A549 (cell line): ENCODE data around the gene SMO.

Experiments
- BHLHE40 ChIP-seq: IDR thresholded peaks from 2 replicates; pipeline ENCODE4 v1.6.1; 2012; ENCODE audit warnings: low read depth, low read length, inconsistent platforms
- CTCF ChIP-seq: fragments of >200 bp; sonication (Bioruptor Twin); formaldehyde crosslinking; IDR thresholded peaks from 3 replicates; pipeline ENCODE4 v1.5.1; 2016
- JUNB ChIP-seq: fragments of >200 bp; sonication (Bioruptor Twin); formaldehyde crosslinking; IDR thresholded peaks from 2 replicates; pipeline ENCODE4 v1.6.1; 2016
- MAX ChIP-seq: IDR thresholded peaks from 2 replicates; pipeline ENCODE4 v1.6.1; 2012
- MYC ChIP-seq: IDR thresholded peaks from 2 replicates; pipeline ENCODE4 v1.6.1; 2012; ENCODE audit warnings: mild to moderate bottlenecking, inconsistent platforms, low read length, improper control_type of control experiment, borderline replicate concordance
- PBX3 ChIP-seq: IDR thresholded peaks from 2 replicates; pipeline ENCODE4 v1.6.1; 2012
- PHF8 ChIP-seq: fragments of 200-600 bp; sonication (generic); IDR thresholded peaks from 2 replicates; pipeline ENCODE4 v1.6.1; 2016; ENCODE audit warnings: low read depth, mild to moderate bottlenecking, antibody characterized with exemption, moderate library complexity, borderline replicate concordance
- POLR2AphosphoS2 ChIP-seq: conservative IDR thresholded peaks from 2 replicates; pipeline ENCODE4 v1.6.1; 2012; ENCODE audit warnings: low read length, improper control_type of control experiment, inconsistent platforms
- REST ChIP-seq: fragments of 200-600 bp; sonication (generic); IDR thresholded peaks from 2 replicates; pipeline ENCODE4 v1.6.1; 2016; ENCODE audit warnings: antibody characterized with exemption, mild to moderate bottlenecking, moderate library complexity
- RFX5 ChIP-seq: fragments of 450-650 bp; IDR thresholded peaks from 2 replicates; pipeline ENCODE4 v1.7.1; 2014; ENCODE audit warnings: antibody characterized with exemption, mild to moderate bottlenecking, moderate library complexity
- USF2 ChIP-seq: fragments of 450-650 bp; IDR thresholded peaks from 2 replicates; pipeline ENCODE4 v1.6.1; 2014; ENCODE audit warnings: antibody characterized with exemption
- ZSCAN20 ChIP-seq: fragments of 250-450 bp; sonication (Bioruptor Pico); IDR thresholded peaks from 2 replicates; pipeline ENCODE4 v1.8.0; 2022; ENCODE audit warnings: mild to moderate bottlenecking, moderate library complexity

- TF ChIP-seq RFX5 (no peak), POLR2AphosphoS2 (no peak), MAX (no peak), CTCF (no peak), MYC (no peak), USF2 (no peak), ZSCAN20 (CRISPR knock-in tag) (no peak), JUNB (no peak), PHF8 (no peak), BHLHE40 (no peak), PBX3 (no peak), REST (no peak)
These were observed 20.6 kb upstream of the SMO start for GRCh38 chr7:129167817-129168216.
